IMR-90 (cell line): ENCODE data around the gene CACNG5. TPM values are rescaled to one million over a fixed set of nuclear protein-coding genes. Genes with fewer than 3 reads are reported as not detected.

Experiments used
- ATAC-seq: fragments of 200-7000 bp; cut with Tn5 transposase; 2 replicates; pipeline ENCODE4 v1.9.1; 2020; ENCODE audit warnings: low read depth, mild to moderate bottlenecking, moderate library complexity
- BruUV-seq: library from RNA; stranded (reverse); fragments of 400-500 nt; replicated peaks from 2 replicates; lab custom pipeline; 2021; lab: Mats Ljungman, UMichigan
- CTCF ChIA-PET: fragments of 300-600 bp; formaldehyde crosslinking; extraction: SDS; loops from one replicate; lab custom pipeline; 2021; ENCODE audit warnings: antibody characterized with exemption; lab: Yijun Ruan, JAX
- POLR2A ChIA-PET: fragments of 300-600 bp; sonication (Branson Sonifier 250); formaldehyde crosslinking; loops from one replicate; lab custom pipeline; 2022; ENCODE audit warnings: antibody characterized with exemption; ENCODE audit not compliant: unreplicated experiment; lab: Charles Lee
- DNase-seq: peaks from one replicate; pipeline ENCODE4 v3.0.0; 2013
- H2AFZ ChIP-seq: replicated peaks from 2 replicates; pipeline ENCODE3; 2013; ENCODE audit warnings: low read length, mild to moderate bottlenecking; ENCODE audit not compliant: poor library complexity
- H2AK5ac ChIP-seq: 2 replicates; pipeline ENCODE4 v1.6.1; 2013; ENCODE audit warnings: low read depth, low read length, inconsistent platforms
- H2AK9ac ChIP-seq: replicated peaks from 2 replicates; pipeline ENCODE3; 2013; ENCODE audit warnings: mild to moderate bottlenecking, low read depth, low read length, moderate library complexity; ENCODE audit not compliant: poor library complexity
- H2BK120ac ChIP-seq: 2 replicates; pipeline ENCODE4 v1.6.1; 2013; ENCODE audit warnings: low read depth, low read length, inconsistent platforms
- H2BK15ac ChIP-seq: 3 replicates; pipeline ENCODE4 v1.6.1; 2013; ENCODE audit warnings: low read depth, low read length, inconsistent platforms
- H2BK20ac ChIP-seq: 2 replicates; pipeline ENCODE4 v1.6.1; 2013; ENCODE audit warnings: low read depth, mild to moderate bottlenecking, inconsistent platforms, low read length, moderate library complexity
- H2BK5ac ChIP-seq: 2 replicates; pipeline ENCODE4 v1.6.1; 2013; ENCODE audit warnings: mild to moderate bottlenecking, low read depth, low read length, inconsistent platforms; ENCODE audit not compliant: poor library complexity, severe bottlenecking
- H3K14ac ChIP-seq: replicated peaks from 2 replicates; pipeline ENCODE4 v1.6.1; 2013; ENCODE audit warnings: low read depth, low read length, inconsistent platforms
- H3K18ac ChIP-seq: 2 replicates; pipeline ENCODE4 v1.6.1; 2013; ENCODE audit warnings: low read depth, low read length, control low read depth
- H3K23ac ChIP-seq: 2 replicates; pipeline ENCODE4 v1.6.1; 2013; ENCODE audit warnings: low read depth, low read length, inconsistent platforms
- H3K27ac ChIP-seq: 2 replicates; pipeline ENCODE4 v1.5.1; 2013; ENCODE audit warnings: mild to moderate bottlenecking, control low read depth, low read length; ENCODE audit not compliant: insufficient read depth
- H3K27me3 ChIP-seq: 2 replicates; pipeline ENCODE4 v1.6.1; 2013; ENCODE audit warnings: low read length; ENCODE audit not compliant: control insufficient read depth, insufficient read depth
- H3K36me3 ChIP-seq: 2 replicates; pipeline ENCODE4 v1.6.1; 2013; ENCODE audit warnings: low read length, mixed read lengths; ENCODE audit not compliant: control insufficient read depth, insufficient read depth
- H3K4ac ChIP-seq: 2 replicates; pipeline ENCODE4 v1.6.1; 2013; ENCODE audit warnings: low read depth, low read length, inconsistent platforms
- H3K4me1 ChIP-seq: 2 replicates; pipeline ENCODE4 v1.6.1; 2013; ENCODE audit warnings: low read length, mixed read lengths; ENCODE audit not compliant: control insufficient read depth, insufficient read depth
- H3K4me2 ChIP-seq: 2 replicates; pipeline ENCODE4 v1.6.1; 2013; ENCODE audit warnings: low read depth, mild to moderate bottlenecking, control low read depth, low read length, moderate library complexity
- H3K4me3 ChIP-seq: 2 replicates; pipeline ENCODE4 v1.5.1; 2013; ENCODE audit warnings: low read depth, mild to moderate bottlenecking, control low read depth, low read length, moderate library complexity; ENCODE audit not compliant: insufficient read depth
- H3K56ac ChIP-seq: 2 replicates; pipeline ENCODE4 v1.6.1; 2013; ENCODE audit warnings: low read length, inconsistent platforms; ENCODE audit not compliant: insufficient read depth; ENCODE audit errors: extremely low read depth
- H3K79me1 ChIP-seq, 2 experiments: 2 replicates each; pipeline ENCODE4 v1.6.1; 2013; ENCODE audit warnings: low read length in 2 of 2, inconsistent platforms in 1 of 2, low read depth in 1 of 2
- H3K9ac ChIP-seq: 2 replicates; pipeline ENCODE4 v1.6.1; 2013; ENCODE audit warnings: low read depth, low read length, control low read depth
- H3K9me1 ChIP-seq: 2 replicates; pipeline ENCODE4 v1.6.1; 2013; ENCODE audit warnings: low read length, inconsistent platforms; ENCODE audit not compliant: insufficient read depth
- H3K9me3 ChIP-seq: 2 replicates; pipeline ENCODE4 v1.6.1; 2013; ENCODE audit warnings: low read length; ENCODE audit not compliant: control insufficient read depth, insufficient read depth
- H4K20me1 ChIP-seq: 2 replicates; pipeline ENCODE4 v1.6.1; 2013; ENCODE audit warnings: low read length, inconsistent platforms; ENCODE audit not compliant: insufficient read depth
- H4K5ac ChIP-seq: 2 replicates; pipeline ENCODE4 v1.6.1; 2013; ENCODE audit warnings: mild to moderate bottlenecking, low read depth, low read length, control low read depth
- H4K8ac ChIP-seq, 2 experiments: 2 replicates each; pipeline ENCODE4 v1.6.1; 2013; ENCODE audit warnings: low read depth in 2 of 2, low read length in 2 of 2, control low read depth in 1 of 2, inconsistent platforms in 1 of 2
- H4K91ac ChIP-seq: 2 replicates; pipeline ENCODE4 v1.6.1; 2013; ENCODE audit warnings: low read depth, low read length, inconsistent platforms; ENCODE audit not compliant: insufficient read depth
- CEBPB ChIP-seq: IDR thresholded peaks from 2 replicates; pipeline ENCODE4 v1.6.1; 2012; ENCODE audit warnings: low read depth, low read length, improper control_type of control experiment
- MXI1 ChIP-seq: IDR thresholded peaks from 2 replicates; pipeline ENCODE4 v1.6.1; 2012; ENCODE audit warnings: low read depth, mild to moderate bottlenecking, low read length, moderate library complexity, borderline replicate concordance
- RAD21 ChIP-seq: IDR thresholded peaks from 2 replicates; pipeline ENCODE4 v1.6.1; 2012; ENCODE audit warnings: low read length, improper control_type of control experiment
- USF2 ChIP-seq: fragments of 150-350 bp; IDR thresholded peaks from 2 replicates; pipeline ENCODE4 v1.6.1; 2017; ENCODE audit warnings: mild to moderate bottlenecking, antibody characterized with exemption, low read length, low read depth
- WGBS, 2 experiments: methylation state at CpG; one replicate each; pipeline versions ENCODE4 v1.1.5 to v1.1.7; 2013; ENCODE audit warnings: missing lambda C conversion rate in 2 of 2; ENCODE audit not compliant: insufficient read length in 1 of 2; ENCODE audit errors: extremely low coverage in 2 of 2; 5-methylcytosine and 5-hydroxymethylcytosine counted together
- dilution Hi-C: fragments of 300-500 bp; cut with HindIII; formaldehyde crosslinking; loops from one replicate; pipeline ENCODE4 v1.14.3; 2018; ENCODE audit warnings: low sequenced_read_pairs; ENCODE audit not compliant: unreplicated experiment
- in situ Hi-C: fragments of 300-500 bp; cut with MboI; formaldehyde crosslinking; loops from 3 replicates; pipeline ENCODE4 v1.14.3; 2019; ENCODE audit warnings: low sequenced_read_pairs, inconsistent platforms, mixed read lengths
- intact Hi-C: fragments of 100-400 bp; cut with micrococcal nuclease; formaldehyde crosslinking; loops from 2 replicates; pipeline ENCODE4 v1.10.0; 2022
- polyA plus RNA-seq, 3 experiments: library from polyadenylated mRNA; depleted of rRNA; stranded (reverse); fragments of >200 nt; gene quantifications; 2 replicates each; pipeline ENCODE4 v1.2.3, GENCODE V29; 2012; ENCODE audit warnings: low replicate concordance in 1 of 3
- total RNA-seq: library from RNA; depleted of rRNA; stranded (reverse); fragments of >200 nt; gene quantifications from 2 replicates; pipeline ENCODE4 v1.2.3, GENCODE V29; 2012

The CACNG5 gene
- total and polyA plus RNA-seq, 2 of the 4 experiments (the other 2 are of a cell fraction) = not detected

- H4K8ac ChIP-seq = no peak overlapping the region
- H3K27me3 ChIP-seq = peaks cover 25% of the 10 kb centered on the region
- dilution Hi-C loops (no loop called here), intact Hi-C loops (no loop called here), in situ Hi-C loops (no loop called here)
- H3K4ac ChIP-seq = no peak overlapping the region
- no peak for TF ChIP-seq MXI1
- TF ChIP-seq CEBPB = no peak
- TF ChIP-seq USF2 = peak; percentile 34; the same call in 1 of the 2 replicates
- TF ChIP-seq RAD21 = no peak
- no peak overlapping the region for H2AFZ ChIP-seq
- no peak overlapping the region for H3K56ac ChIP-seq
- H3K4me3 ChIP-seq = no peak overlapping the region
- H3K27ac ChIP-seq = no peak overlapping the region
- H4K5ac ChIP-seq = no peak overlapping the region
- H2BK15ac ChIP-seq = no peak overlapping the region
- no peak overlapping the region for H3K18ac ChIP-seq
- H3K36me3 ChIP-seq = no peaks in the 10 kb centered on the region
- no peak overlapping the region for H2BK5ac ChIP-seq
- no peak overlapping the region for H4K91ac ChIP-seq
- no peaks in the 10 kb centered on the region for H4K20me1 ChIP-seq
- H2BK120ac ChIP-seq = no peak overlapping the region
- H2AK5ac ChIP-seq = no peak overlapping the region
- ChIA-PET POLR2A (no interaction called here), CTCF (interaction anchor here (0.6 kb wide), 1 partner anchor 206 kb away, joined by 3 read pairs; no protein-coding TSS in a partner anchor)
- H3K9me1 ChIP-seq = no peaks in the 10 kb centered on the region
- ATAC-seq = no peak
- no peaks in the 10 kb centered on the region for H3K4me1 ChIP-seq
- no peak overlapping the region for H3K9ac ChIP-seq
- no peak overlapping the region for H3K23ac ChIP-seq
- no peak for DNase-seq
- BruUV-seq = no TSS peak
- H3K9me3 ChIP-seq = 0 out of 2 replicates have a peak, but pooled peaks cover 2% of the 10 kb centered on the region
- WGBS, 2 experiments = no CpG with 5 or more reads among the region's 3 CpGs
- H3K14ac ChIP-seq = no peak overlapping the region
- no peak overlapping the region for H2BK20ac ChIP-seq
- no peak overlapping the region for H3K4me2 ChIP-seq
- H3K79me1 ChIP-seq = no peaks in the 10 kb centered on the region
- H2AK9ac ChIP-seq = no peak overlapping the region
Measured at GRCh38 chr17:66930933-66931332, 96.0 kb downstream of the CACNG5 start.
